8988T (cell line): Measurements from ENCODE around the gene NLRP11.
A peak's percentile ranks its signal among the peaks of the same experiment; 100 is the strongest.

ENCODE experiments used
- DNase-seq: peaks from one replicate; pipeline ENCODE4 v3.0.0; 2011

Gene NLRP11

DNA sequence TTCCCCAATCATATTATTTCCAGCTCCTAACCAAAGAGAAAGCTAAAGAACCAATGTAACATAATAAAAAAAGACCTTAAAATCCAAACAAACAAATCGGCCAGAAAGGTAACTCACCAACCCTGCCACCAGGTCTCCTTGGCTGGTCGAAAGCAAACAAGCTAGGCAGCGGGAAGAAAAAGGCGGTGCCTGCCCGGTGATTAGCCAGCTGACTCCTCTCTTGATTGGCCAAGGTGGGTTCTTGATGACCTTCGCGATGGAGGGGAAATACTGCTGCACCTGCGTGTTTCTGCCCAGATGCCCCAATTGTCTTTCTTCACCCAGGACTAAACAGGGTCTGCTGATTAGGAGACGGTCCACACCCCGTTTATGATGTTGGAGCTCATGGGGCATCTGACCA is at the start of gene NLRP11:
TSS of gene NLRP11 (minus strand) at position 154 of the 400 bp plus-strand sequence. CDS start 13,825 bp downstream, outside the sequence.
- no peak for DNase-seq

DNA sequence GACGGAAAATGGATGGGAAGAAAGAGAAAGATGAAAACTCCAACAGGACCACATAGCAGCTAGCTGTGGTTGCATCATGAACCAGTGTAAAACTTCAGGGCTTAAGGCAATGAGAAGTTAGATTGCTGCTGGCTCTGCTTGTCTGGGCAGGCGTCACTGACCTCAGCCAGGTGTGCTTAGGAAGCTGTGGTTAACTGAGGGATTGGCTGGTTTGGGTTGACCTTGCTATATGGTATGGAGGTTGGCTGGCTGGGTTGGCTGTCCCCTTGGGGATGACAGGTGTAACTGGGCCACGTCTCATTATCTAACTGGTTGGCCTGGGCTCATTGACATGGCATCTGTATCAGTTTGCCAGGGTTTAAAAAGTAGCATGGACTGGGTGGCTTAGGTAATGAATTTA is 45.4 kb upstream of the NLRP11 start:
- no peak for DNase-seq

DNA sequence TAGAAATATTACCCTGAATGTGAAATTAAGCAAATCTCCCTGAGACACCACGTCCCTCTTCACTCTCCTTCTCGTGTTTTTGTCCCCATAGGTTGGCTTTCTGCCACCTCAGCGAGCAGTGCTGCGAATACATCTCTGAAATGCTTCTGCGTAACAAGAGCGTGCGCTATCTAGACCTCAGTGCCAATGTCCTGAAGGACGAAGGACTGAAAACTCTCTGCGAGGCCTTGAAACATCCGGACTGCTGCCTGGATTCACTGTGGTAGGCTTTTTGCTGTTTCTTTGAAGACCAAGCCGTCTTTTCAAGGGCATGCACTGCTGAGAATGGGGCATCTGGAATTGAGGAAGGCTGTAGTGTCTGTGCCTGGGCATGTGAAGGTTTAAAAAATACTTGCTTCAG is 38.9 kb upstream of the NLRP11 start:
- no peak for DNase-seq

DNA sequence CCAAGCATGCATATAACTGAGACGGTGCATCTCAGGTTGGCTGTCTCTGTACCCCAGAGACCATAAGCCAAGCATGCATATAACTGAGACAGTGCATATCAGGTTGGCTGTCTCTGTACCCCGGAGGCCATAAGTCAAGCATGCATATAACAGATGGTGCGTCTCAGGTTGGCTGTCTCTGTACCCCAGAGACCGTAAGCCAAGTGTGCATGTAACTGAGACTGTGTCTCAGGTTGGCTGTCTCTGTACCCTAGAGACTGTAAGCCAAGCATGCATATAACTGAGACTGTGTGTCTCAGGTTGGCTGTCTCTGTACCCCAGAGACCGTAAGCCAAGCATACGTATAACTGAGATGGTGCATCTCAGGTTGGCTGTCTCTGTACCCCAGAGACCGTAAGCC is 35.3 kb upstream of the NLRP11 start:
- DNase-seq: no peak

DNA sequence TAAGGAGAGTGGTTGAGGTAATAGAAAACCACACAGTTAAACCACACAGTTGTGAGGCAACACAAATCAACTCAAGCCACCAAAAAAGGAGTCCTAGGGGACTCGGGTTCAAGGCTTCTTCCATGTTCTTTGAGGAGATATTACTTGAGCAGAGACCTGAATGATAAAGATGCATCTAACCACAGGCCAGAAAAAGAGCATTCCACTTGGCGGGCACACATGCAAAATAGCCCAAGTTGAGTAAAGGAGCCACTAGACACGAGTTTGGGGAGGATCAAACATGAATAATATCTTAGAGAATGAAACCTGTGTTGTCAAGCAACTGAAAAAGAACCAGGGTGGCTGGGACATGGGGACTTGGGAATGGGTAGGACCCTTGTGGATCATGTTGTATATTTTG is 34.7 kb upstream of the NLRP11 start:
- no peak for DNase-seq

DNA sequence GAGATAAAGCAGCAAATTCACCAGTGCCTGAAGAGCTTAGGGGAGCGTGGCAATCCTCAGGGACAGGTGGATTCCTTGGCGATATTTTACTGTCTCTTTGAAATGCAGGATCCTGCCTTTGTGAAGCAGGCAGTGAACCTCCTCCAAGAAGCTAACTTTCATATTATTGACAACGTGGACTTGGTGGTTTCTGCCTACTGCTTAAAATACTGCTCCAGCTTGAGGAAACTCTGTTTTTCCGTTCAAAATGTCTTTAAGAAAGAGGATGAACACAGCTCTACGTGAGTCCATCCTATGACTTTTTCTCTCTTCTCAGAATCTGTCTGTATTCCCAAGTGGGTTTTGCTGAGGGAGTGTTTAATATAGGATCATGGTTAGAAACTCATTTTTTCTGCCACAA is 27.2 kb upstream of the NLRP11 start:
- no peak for DNase-seq

DNA sequence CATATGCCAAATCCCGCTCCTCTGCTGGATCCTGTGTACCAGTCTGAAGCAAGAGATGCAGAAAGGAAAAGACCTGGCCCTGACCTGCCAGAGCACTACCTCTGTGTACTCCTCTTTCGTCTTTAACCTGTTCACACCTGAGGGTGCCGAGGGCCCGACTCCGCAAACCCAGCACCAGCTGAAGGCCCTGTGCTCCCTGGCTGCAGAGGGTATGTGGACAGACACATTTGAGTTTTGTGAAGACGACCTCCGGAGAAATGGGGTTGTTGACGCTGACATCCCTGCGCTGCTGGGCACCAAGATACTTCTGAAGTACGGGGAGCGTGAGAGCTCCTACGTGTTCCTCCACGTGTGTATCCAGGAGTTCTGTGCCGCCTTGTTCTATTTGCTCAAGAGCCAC is 26.6 kb upstream of the NLRP11 start:
- no peak for DNase-seq

DNA sequence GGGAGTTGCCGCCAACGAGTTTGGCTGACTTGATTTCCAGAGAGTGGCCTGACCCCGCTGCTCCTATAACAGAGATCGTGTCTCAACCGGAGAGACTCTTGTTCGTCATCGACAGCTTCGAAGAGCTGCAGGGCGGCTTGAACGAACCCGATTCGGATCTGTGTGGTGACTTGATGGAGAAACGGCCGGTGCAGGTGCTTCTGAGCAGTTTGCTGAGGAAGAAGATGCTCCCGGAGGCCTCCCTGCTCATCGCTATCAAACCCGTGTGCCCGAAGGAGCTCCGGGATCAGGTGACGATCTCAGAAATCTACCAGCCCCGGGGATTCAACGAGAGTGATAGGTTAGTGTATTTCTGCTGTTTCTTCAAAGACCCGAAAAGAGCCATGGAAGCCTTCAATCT is 26.2 kb upstream of the NLRP11 start:
- DNase-seq: no peak

DNA sequence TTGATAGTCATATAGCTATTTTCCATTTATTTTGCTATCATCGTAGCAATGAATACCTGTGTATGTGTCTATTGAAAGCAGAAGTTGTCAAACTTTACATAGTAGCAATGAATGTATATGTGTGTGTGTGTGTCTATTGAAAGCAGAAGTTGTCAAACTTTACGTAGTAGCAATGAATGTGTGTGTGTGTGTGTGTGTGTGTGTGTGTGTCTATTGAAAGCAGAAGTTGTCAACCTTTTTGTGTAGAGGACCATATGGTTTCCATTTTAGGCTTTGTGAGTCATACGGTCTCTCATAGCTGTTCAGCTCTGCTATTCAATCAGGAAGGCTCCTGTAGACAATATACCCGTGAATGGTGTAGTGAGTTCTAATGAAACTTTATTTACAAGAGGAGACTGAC is 25.4 kb upstream of the NLRP11 start:
- no peak for DNase-seq

DNA sequence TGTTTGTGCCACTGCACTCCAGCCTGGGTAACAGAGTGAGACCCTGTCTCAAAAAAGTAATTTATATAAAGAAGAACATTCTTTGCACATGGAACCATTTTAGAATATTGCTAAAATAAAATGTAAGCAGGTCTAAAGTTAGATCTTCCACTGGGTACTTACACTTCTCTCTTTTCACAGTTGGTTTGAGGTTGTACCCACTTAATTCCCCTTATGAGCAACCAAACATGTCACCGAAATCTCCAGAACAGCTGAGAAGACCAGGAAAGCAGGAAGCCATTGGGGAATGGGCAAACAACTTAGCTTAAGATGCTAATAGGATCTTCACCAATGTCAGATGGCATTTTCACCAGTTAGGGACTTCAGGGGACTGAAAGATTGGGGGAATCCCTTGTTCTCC is 23.4 kb upstream of the NLRP11 start:
- no peak for DNase-seq

DNA sequence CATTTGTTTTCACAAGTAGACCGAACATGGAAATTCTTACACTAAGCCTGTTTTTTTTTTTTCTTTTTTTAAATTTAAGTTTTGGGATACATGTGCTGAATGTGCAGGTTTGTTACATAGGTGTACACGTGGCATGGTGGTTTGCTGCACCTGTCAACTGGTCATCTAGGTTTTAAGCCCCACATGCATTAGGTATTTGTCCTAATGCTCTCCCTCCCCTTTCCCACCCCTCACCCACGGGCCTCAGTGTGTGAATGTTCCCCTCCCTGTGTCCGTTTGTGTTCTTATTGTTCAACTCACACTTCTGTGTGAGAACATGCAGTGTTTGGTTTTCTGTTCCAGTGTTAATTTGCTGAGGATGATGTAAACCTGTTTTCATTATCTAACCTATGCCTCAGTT is 7.1 kb upstream of the NLRP11 start:
- no peak for DNase-seq

DNA sequence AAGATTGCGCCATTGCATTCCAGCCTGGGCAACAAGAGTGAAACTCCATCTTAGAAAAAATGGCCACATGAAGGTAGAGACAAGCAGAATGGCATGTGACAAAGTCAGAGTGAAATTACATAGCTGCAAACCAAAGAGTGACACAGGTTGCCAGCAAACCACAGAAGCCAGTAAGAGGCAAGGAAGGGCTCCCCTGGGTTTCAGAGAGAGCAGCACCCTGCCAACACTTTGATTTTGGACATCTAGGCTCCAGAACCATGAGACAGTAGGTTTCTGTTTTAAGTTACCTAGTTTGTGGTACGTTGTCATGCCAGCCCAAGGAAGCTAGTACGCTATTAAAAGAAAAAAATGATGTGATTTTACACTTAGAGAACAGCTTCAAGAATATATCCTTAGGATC is 6.5 kb upstream of the NLRP11 start:
- DNase-seq: no peak

DNA sequence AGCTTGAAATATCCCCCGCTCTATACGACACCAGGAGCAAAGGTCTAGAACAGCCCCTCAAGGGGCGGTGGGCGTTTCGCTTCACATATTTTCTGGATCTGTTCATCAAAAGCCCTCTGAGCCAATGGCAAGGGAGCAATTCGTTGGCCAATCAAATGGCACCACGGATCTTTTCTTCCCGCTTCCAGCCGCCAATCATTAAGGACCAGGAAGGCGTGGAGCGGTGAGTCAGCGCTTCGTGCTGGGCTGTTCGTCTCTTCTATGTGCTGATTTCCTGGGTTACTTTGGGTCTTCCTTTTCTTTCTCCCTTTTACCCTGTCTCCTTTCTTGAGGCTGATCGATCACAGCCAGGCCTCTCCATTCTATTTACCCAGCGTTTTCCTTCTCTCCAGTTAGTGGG is 4.5 kb upstream of the NLRP11 start, which contains the start of gene NLRP4:
TSS of gene NLRP4 (plus strand) at position 201 of the 400 bp plus-strand sequence. CDS start 15,541 bp downstream, outside the sequence.
- DNase-seq: no peak

DNA sequence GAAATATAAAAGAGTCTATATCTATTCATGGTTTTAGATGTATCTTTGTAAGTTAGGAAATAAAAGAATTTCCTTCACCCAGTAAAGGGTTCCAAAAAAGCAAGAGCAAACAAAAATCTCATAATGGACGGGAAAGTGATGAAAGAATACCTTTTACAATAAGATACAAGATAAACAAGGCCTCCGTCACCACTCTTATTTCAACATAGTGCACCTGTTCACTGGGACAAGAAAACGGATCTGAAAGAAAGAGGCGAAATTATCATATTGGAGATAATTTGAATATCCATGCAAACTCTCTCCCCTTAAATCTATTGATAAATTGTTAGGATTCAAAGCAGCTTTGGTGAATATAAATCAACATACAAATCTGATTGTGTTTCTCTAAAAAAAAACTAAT is 877 bp upstream of the NLRP11 start:
- no peak for DNase-seq

DNA sequence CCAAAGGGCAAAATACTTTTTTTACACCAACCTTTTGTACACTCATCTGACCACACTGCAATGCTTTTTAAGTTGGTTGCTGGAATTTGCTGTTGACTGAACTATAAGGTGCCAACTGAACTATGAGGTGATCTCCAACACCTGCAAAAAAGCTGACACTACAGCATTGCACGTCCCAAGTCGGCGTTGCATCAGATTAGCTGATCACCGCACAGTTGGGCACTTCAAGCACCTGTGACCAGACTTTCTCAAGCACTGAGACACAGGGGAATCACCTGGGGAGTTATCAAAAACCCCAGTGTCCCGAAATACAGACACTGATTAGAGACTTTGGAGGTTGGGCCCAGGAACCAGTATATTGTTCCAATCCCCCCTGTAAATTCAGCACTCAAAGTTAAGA is 1.1 kb downstream of the NLRP11 start:
- no peak for DNase-seq

DNA sequence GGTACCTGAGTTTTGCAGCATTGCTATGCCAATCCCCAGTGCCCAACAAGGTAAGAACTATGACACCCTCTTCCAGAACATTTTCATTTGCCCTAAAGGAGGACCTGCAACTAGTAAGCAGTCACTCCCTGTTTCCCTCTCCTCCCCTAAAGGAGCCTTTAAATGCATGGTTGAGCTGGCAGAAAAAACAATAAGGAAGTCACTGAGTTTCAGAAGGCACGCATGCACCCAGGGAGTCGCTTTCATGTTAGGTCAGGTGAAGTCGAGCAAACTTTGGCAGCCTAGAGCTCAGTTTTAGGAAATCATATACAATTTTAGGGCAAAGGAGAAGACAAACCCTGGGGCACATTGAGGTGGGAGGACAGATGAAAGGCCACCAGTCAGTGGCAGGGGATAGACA is 11.8 kb downstream of the NLRP11 start:
- DNase-seq: no peak

DNA sequence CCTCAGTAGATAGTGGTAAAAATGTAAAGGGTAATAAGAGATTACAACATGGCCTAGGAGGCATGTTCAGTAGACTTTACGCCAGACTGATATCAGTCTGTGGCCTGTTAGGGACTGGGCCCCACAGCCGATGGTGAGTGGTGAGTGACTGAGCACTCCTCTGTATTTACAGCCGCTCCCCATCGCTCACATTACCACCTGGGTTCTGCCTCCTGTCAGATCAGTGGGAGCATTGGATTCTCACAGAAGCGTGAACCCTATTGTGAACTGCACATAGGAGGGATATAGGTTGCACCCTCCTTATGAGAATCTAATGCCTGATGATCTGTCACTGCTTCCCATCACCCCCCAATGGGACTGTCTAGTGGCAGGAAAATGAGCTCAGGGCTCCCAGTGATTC is 17.9 kb downstream of the NLRP11 start:
- no peak for DNase-seq

DNA sequence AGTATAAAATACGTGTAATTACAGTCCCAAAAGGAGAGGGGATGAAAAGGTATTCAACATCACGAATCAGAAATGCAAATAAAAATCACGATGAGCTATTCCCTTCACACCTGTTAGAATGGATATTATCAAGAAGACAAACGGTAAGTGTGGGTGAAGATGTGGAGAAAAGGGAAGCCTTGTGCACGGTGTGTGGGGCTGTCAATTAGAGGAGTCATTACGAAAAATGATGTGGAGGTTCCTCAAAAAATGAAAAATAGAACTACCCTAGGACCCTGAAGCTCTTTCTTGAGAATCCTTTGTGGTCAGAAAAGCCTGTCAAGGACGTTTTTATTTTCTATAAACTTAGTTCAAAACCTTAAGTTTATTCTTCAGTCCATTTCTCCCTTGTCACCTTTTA is 19.4 kb downstream of the NLRP11 start:
- DNase-seq: no peak

DNA sequence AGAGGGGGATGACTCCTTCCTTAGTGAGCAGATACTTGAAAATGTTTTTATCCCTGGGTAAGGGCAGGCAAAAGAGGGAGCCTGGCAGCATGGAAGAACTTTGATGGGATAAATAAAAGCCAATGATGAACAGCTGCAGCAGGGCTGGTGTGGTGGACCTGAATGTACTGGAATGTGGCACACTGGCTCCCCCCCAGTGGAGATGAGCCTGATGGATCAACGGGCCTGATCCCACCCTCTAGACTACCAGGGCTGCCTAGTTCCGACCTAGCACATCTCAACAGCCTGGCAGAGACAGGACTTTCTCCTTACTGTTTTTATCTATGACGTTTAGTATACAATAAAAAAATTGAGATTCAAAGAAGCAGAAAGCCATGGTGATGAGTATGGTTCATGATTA is 20.5 kb downstream of the NLRP11 start:
- no peak for DNase-seq

DNA sequence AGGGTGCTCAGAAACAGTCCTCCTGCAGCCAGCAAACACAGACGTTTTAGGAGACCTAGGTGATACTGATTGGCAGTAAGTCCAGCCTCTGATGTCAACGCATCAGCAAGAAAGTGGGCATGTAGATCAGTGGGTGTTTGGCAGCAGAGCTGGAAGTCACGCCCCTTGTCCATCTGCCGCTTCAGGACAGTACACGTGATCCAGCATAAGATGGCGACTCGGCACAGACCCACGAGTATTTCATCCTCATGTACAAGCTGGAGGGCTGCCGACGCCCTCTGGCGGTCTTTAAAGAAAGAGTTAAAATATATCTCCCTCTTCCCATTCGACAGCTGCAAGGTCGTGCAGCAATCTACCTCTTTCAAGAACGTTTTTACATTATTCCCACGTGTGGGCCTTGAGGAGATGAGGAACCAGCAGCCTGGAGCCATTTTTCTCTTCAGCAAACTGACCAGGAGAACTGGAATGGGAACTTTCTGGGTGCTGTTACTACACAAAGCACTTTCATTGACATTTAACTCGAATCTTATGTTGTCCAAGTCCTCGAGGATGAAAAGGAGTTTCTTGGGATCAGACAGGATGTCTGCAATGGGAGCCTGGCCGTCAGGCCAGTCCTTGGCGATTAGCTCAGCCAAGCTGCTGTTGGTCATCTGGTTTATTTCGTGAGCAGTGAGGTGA is 22.3 kb downstream of the NLRP11 start:
- DNase-seq: peak; percentile 27

DNA sequence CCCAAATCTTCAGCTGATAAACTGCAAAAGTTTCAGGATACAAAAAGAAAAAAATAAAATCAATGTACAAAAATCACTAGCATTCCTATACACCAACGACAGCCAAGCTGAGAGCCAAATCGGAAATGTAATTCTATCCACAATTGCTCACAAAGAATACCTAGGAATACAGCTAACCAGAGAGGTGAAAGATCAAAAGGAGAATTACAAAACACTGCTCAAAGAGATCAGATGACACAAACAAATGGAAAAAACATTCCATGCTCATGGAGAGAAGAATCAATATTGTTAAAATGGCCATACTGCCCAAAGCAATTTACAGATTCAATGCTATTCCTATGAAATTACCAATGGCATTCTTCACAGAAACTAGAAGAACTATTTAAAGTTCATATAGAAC is 29.5 kb downstream of the NLRP11 start:
- no peak for DNase-seq

DNA sequence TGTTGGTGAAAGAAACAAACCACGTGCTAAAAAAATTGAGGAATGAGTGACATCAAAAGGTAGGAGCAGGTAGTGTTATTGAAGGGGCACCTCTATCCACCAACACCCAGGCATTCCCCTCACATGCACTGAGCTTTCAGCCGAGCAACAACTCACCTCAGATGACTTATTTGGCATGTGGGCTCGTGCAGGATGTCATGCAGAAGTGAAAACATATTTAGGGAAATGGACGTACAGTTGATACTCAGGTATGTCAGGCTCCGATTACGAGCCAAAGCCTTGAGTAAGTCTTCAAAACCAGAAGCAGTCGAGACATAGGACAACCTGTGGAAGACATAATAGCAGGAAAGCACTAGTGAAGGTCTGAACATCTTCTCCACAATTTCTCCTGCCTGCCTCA is 30.4 kb downstream of the NLRP11 start:
- DNase-seq: no peak

DNA sequence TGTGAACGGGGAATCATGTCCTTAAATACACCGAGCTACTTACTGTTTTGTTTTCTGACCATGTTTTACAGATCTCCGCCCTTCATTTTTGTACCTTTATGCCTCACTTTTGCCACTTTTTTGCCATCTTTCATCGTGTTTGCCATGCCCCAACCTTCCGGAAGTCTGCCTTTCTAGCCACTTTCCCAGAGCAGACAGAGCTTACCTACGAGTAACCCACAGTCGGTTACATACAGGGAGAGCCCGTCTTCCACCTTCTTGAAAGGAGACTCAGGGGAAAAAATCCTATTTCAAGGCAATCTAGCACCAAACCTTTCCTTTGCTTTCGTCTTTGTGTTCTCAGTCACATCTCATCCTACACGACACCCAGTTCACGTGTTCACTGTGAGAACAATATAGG is 36.8 kb downstream of the NLRP11 start:
- no peak for DNase-seq

DNA sequence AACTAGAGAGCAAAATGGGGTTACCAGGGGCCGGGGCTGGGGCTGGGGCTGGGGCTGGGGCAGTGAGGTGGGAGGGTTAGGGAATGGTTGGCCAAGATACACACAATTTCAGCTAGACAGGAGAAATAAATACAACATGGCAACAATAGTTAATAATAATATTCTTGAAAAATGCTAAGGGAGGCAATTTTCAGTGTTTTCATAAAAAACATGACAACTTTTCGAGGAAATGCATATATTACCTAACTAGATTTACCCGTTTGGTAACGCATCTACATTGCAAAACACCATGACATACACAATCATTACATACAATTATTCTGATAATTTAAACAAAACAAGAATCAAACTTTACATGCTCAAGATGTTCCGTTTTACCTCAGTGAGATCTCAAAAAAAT is 50.7 kb downstream of the NLRP11 start:
- no peak for DNase-seq

DNA sequence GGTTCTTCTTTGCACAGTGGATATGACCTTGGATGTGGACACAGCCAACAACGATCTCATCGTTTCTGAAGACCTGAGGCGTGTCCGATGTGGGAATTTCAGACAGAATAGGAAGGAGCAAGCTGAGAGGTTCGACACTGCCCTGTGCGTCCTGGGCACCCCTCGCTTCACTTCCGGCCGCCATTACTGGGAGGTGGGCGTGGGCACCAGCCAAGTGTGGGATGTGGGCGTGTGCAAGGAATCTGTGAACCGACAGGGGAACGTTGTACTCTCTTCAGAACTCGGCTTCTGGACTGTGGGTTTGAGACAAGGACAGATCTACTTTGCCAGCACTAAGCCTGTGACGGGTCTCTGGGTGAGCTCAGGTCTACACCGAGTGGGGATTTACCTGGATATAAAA is 53.5 kb downstream of the NLRP11 start:
- DNase-seq: no peak

DNA sequence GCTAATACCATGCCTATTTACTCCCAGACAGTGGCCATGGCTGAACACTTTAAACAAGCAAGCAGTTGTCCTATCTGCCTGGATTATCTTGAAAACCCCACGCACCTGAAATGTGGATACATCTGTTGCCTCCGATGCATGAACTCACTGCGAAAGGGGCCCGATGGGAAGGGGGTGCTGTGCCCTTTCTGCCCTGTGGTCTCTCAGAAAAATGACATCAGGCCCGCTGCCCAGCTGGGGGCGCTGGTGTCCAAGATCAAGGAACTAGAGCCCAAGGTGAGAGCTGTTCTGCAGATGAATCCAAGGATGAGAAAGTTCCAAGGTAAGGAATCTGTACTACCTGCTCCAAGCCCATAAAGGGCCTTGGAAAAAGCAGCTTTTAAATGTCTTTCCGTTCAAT is 54.3 kb downstream of the NLRP11 start:
- no peak for DNase-seq
